GM12878 (cell line): ENCODE results near the gene PADI4. TPM values are rescaled to one million over a fixed set of nuclear protein-coding genes. Genes with fewer than 3 reads are reported as not detected.

Source experiments
- ATAC-seq: fragments of 200-7000 bp; cut with Tn5 transposase; 3 replicates; pipeline ENCODE4 v1.9.1; 2020; ENCODE audit warnings: mild to moderate bottlenecking, moderate library complexity
- BruUV-seq: library from RNA; stranded (reverse); fragments of 400-500 nt; replicated peaks from 2 replicates; lab custom pipeline; 2021; lab: Mats Ljungman, UMichigan
- CTCF ChIA-PET: fragments of 300-600 bp; sonication (Branson Sonifier 250); formaldehyde crosslinking; extraction: SDS; loops from one replicate; lab custom pipeline; 2021; ENCODE audit warnings: inconsistent platforms; lab: Yijun Ruan, JAX
- POLR2A ChIA-PET: fragments of 350-600 bp; formaldehyde crosslinking; extraction: SDS; loops from one replicate; lab custom pipeline; 2021; ENCODE audit warnings: inconsistent platforms; lab: Charles Lee
- RAD21 ChIA-PET: fragments of 300-600 bp; sonication (Branson Sonifier 250); formaldehyde crosslinking; loops from one replicate; lab custom pipeline; 2023; ENCODE audit warnings: antibody characterized with exemption; ENCODE audit not compliant: unreplicated experiment; lab: Charles Lee
- SMC1A ChIA-PET: fragments of 300-600 bp; sonication (Branson Sonifier 250); formaldehyde crosslinking; loops from one replicate; lab custom pipeline; 2023; ENCODE audit not compliant: unreplicated experiment, uncharacterized antibody; lab: Charles Lee
- DNase-seq: peaks from one replicate; pipeline ENCODE4 v3.0.0-alpha.2; 2011; ENCODE audit warnings: low read depth, low spot score
- FAIRE-seq: peaks from 3 replicates; lab custom pipeline; 2011; peaks lifted over from hg19 to GRCh38; lab: Jason Lieb, UNC
- H2AFZ ChIP-seq: 2 replicates; pipeline ENCODE4 v1.6.0; 2011; ENCODE audit warnings: low read depth, low read length, control low read depth; ENCODE audit not compliant: control insufficient read depth
- H3K27ac ChIP-seq: 2 replicates; pipeline ENCODE4 v1.5.1; 2011; ENCODE audit warnings: control low read depth; ENCODE audit not compliant: control insufficient read depth, insufficient read depth
- H3K27me3 ChIP-seq, 2 experiments: replicated peaks in 1 of 2; 2 replicates each; pipeline versions ENCODE4 v1.6.0 to v1.6.1; 2011; ENCODE audit warnings: low read length in 1 of 2; ENCODE audit not compliant: control insufficient read depth in 2 of 2, insufficient read depth in 2 of 2
- H3K36me3 ChIP-seq, 2 experiments: 2 replicates each; pipeline ENCODE4 v1.5.1; 2011; ENCODE audit warnings: low read length in 1 of 2; ENCODE audit not compliant: control insufficient read depth in 2 of 2, insufficient read depth in 2 of 2
- H3K4me1 ChIP-seq: 2 replicates; pipeline ENCODE4 v1.6.1; 2011; ENCODE audit warnings: mild to moderate bottlenecking, low read length, moderate library complexity, mixed read lengths; ENCODE audit not compliant: control insufficient read depth, insufficient read depth
- H3K4me2 ChIP-seq: 2 replicates; pipeline ENCODE4 v1.6.0; 2011; ENCODE audit warnings: control low read depth; ENCODE audit not compliant: control insufficient read depth, insufficient read depth
- H3K4me3 ChIP-seq: fragments of 200-600 bp; sonication (generic); 2 replicates; pipeline ENCODE4 v1.5.1; 2016
- H3K79me2 ChIP-seq: 2 replicates; pipeline ENCODE4 v1.6.0; 2011; ENCODE audit warnings: low read length; ENCODE audit not compliant: control insufficient read depth, insufficient read depth
- H3K9ac ChIP-seq: 2 replicates; pipeline ENCODE4 v1.8.0; 2011; ENCODE audit warnings: low read length, control low read depth, mixed read lengths; ENCODE audit not compliant: control insufficient read depth, insufficient read depth
- H3K9me3 ChIP-seq: replicated peaks from 3 replicates; pipeline ENCODE4 v1.5.1; 2011; ENCODE audit warnings: mild to moderate bottlenecking, low read length; ENCODE audit not compliant: control insufficient read depth, insufficient read depth
- H4K20me1 ChIP-seq: 2 replicates; pipeline ENCODE4 v1.6.0; 2011; ENCODE audit not compliant: control insufficient read depth, insufficient read depth
- CEBPB ChIP-seq, 2 experiments: fragments of 150-350 bp in 1 of 2; IDR thresholded peaks; 2 replicates each; pipeline ENCODE4 v1.6.1; 2012 to 2014; ENCODE audit warnings: low read depth in 2 of 2, low read length in 2 of 2, borderline replicate concordance in 1 of 2, inconsistent platforms in 1 of 2
- CREM ChIP-seq: IDR thresholded peaks from 2 replicates; pipeline ENCODE4 v1.6.1; 2014; ENCODE audit warnings: antibody characterized with exemption, low read depth
- FOS ChIP-seq: IDR thresholded peaks from 3 replicates; pipeline ENCODE4 v1.6.1; 2011; ENCODE audit warnings: borderline replicate concordance; ENCODE audit not compliant: insufficient read length; ENCODE audit errors: extremely low read depth
- FOXK2 ChIP-seq: fragments of 450-650 bp; IDR thresholded peaks from 2 replicates; pipeline ENCODE4 v1.6.1; 2017; ENCODE audit warnings: mild to moderate bottlenecking, moderate library complexity
- MXI1 ChIP-seq: fragments of 150-350 bp; IDR thresholded peaks from 2 replicates; pipeline ENCODE4 v1.6.1; 2011; ENCODE audit warnings: low read depth, mild to moderate bottlenecking, inconsistent platforms, low read length, improper control_type of control experiment
- PBX3 ChIP-seq: IDR thresholded peaks from 2 replicates; pipeline ENCODE4 v1.6.1; 2011; ENCODE audit warnings: mild to moderate bottlenecking, low read depth, low read length, moderate library complexity; ENCODE audit not compliant: insufficient replicate concordance
- REST ChIP-seq: IDR thresholded peaks from 2 replicates; pipeline ENCODE4 v1.6.1; 2012; ENCODE audit warnings: mild to moderate bottlenecking, low read depth, low read length
- RFX5 ChIP-seq: IDR thresholded peaks from 2 replicates; pipeline ENCODE4 v1.6.1; 2011; ENCODE audit warnings: low read depth, low read length, improper control_type of control experiment
- SRF ChIP-seq, 2 experiments: IDR thresholded peaks; 2 replicates each; pipeline ENCODE4 v1.6.1; 2011; ENCODE audit warnings: low read depth in 2 of 2, low read length in 2 of 2, mild to moderate bottlenecking in 1 of 2, moderate library complexity in 1 of 2
- STAT3 ChIP-seq: IDR thresholded peaks from 2 replicates; pipeline ENCODE4 v1.6.1; 2011; ENCODE audit warnings: low read depth, low read length, improper control_type of control experiment
- SUPT20H ChIP-seq: IDR thresholded peaks from 2 replicates; pipeline ENCODE4 v1.6.1; 2011; ENCODE audit warnings: low read depth, mild to moderate bottlenecking, low read length, moderate library complexity, borderline replicate concordance; ENCODE audit not compliant: control insufficient read depth
- TARDBP ChIP-seq: IDR thresholded peaks from 2 replicates; pipeline ENCODE4 v1.6.1; 2016; ENCODE audit warnings: borderline replicate concordance
- WRNIP1 ChIP-seq: IDR thresholded peaks from 2 replicates; pipeline ENCODE4 v1.6.1; 2011; ENCODE audit warnings: low read depth, low read length, improper control_type of control experiment, borderline replicate concordance
- ZBTB4 ChIP-seq: fragments of 450-650 bp; formaldehyde crosslinking; IDR thresholded peaks from 2 replicates; pipeline ENCODE4 v1.4.0; 2022; ENCODE audit warnings: mild to moderate bottlenecking, moderate library complexity
- ZNF24 ChIP-seq: fragments of 450-650 bp; IDR thresholded peaks from 2 replicates; pipeline ENCODE4 v1.6.1; 2017; ENCODE audit warnings: antibody characterized with exemption, mild to moderate bottlenecking
- ZZZ3 ChIP-seq: IDR thresholded peaks from 2 replicates; pipeline ENCODE4 v1.6.1; 2011; ENCODE audit warnings: low read depth; ENCODE audit not compliant: control insufficient read depth, insufficient read length
- WGBS: methylation state at CpG from one replicate; pipeline ENCODE4 v1.1.6; 2016; ENCODE audit warnings: low lambda C conversion rate; ENCODE audit not compliant: insufficient replicate concordance, insufficient coverage; ENCODE audit errors: missing lambda C conversion rate; 5-methylcytosine and 5-hydroxymethylcytosine counted together
- in situ Hi-C: fragments of 300-500 bp; cut with MboI; formaldehyde crosslinking; loops from 9 replicates; pipeline ENCODE4 v1.14.3; 2018; ENCODE audit warnings: mixed read lengths
- intact Hi-C: fragments of 100-400 bp; cut with micrococcal nuclease; formaldehyde crosslinking; loops from one replicate; pipeline ENCODE4 v1.14.2; 2022; ENCODE audit not compliant: unreplicated experiment
- polyA plus RNA-seq, 11 experiments: library from polyadenylated mRNA; depleted of rRNA in 4 of 11; unstranded in 6 of 11; stranded (reverse) in 5 of 11; fragments of >200 nt; fragmentation: Nextera tagmentation in 4 of 11; fragmentation: Illumina TruSeq in 1 of 11; extraction: Ambion mirVana in 4 of 11; extraction: Trizol in 1 of 11; gene quantifications; 1 replicate in 1 of 11; 2 replicates in 10 of 11; pipeline versions ENCODE4 v1.2.1 to v1.2.3, GENCODE V29; 2011 to 2016; ENCODE audit warnings: inconsistent platforms in 2 of 11, missing spikeins in 2 of 11, low read depth in 1 of 11
- total RNA-seq, 4 experiments: library from RNA; depleted of rRNA in 3 of 4; stranded (reverse); fragments of >200 nt in 3 of 4; fragmentation: Illumina TruSeq in 1 of 4; extraction: Trizol in 1 of 4; gene quantifications; 2 replicates each; pipeline versions ENCODE4 v1.2.1 to v1.2.3, GENCODE V29; 2013 to 2021

The PADI4 gene
- total and polyA plus RNA-seq, 10 of the 15 experiments (the other 5 are each of a cell fraction or from before 2014, with no cell fraction given), result 0.08 to 0.47 (median 0.15) TPM; not detected in 3

GRCh38 chr1:17393230-17393629 is 85.2 kb downstream of the PADI4 start:
- Histone ChIP-seq H3K27me3 (no peaks in the 10 kb centered on the region; a peak in 1 of 4 replicates), H4K20me1 (no peaks in the 10 kb centered on the region), H3K4me2 (no peak overlapping the region), H3K4me1 (no peaks in the 10 kb centered on the region), H3K36me3 (no peaks in the 10 kb centered on the region), H2AFZ (no peak overlapping the region), H3K9ac (no peak overlapping the region), H3K79me2 (no peaks in the 10 kb centered on the region), H3K9me3 (no peaks in the 10 kb centered on the region), H3K27ac (no peak overlapping the region), H3K4me3 (no peak overlapping the region)
- no peak for FAIRE-seq
- ATAC-seq, result peak; percentile 74
- SMC1A ChIA-PET, result interaction anchor here (1.0 kb wide), 1 partner anchor 14 kb away, joined by 4 read pairs; no protein-coding TSS in a partner anchor
- no peak for DNase-seq
- RAD21 ChIA-PET, result no interaction called here
- POLR2A ChIA-PET, result no interaction called here
- 7% methylated on average over 8 of the region's 8 CpGs for WGBS
- in situ Hi-C loops, result no loop called here
- intact Hi-C loops, result no loop called here
- no TSS peak for BruUV-seq
- CTCF ChIA-PET, result interaction anchor here (0.6 kb wide), 1 partner anchor 84 kb away, joined by 3 read pairs; no protein-coding TSS in a partner anchor
- TF ChIP-seq ZNF24, result no peak
- no peak for TF ChIP-seq SUPT20H
- TF ChIP-seq RFX5, result no peak
- no peak for TF ChIP-seq TARDBP
- no peak for TF ChIP-seq REST
- no peak for TF ChIP-seq WRNIP1
- TF ChIP-seq CEBPB (IDR thresholded peaks at IDR 0.05; ENCODE audit: borderline replicate concordance in 1 of 2, low read depth in 2 of 2, low read length in 2 of 2), result no peak
- no peak for TF ChIP-seq FOS
- TF ChIP-seq STAT3, result no peak
- TF ChIP-seq ZBTB4 (CRISPR knock-in tag), result no peak
- no peak for TF ChIP-seq SRF (IDR thresholded peaks at IDR 0.05; ENCODE audit: low read depth in 2 of 2, low read length in 2 of 2)
- TF ChIP-seq MXI1, result no peak
- TF ChIP-seq ZZZ3, result no peak
- TF ChIP-seq CREM, result no peak
- TF ChIP-seq FOXK2, result no peak
- TF ChIP-seq PBX3, result no peak
